Nephron progenitor cell (in vitro differentiated cells): ENCODE results near the gene TNRC6B.
A peak's percentile ranks its signal among the peaks of the same experiment; 100 is the strongest.

ENCODE experiments used
- DNase-seq: peaks from one replicate; pipeline ENCODE4 v3.0.0; 2021
- H3K27ac Mint-ChIP-seq: 2 replicates; pipeline ENCODE4 v1.8.0; 2021; ENCODE audit warnings: mild to moderate bottlenecking, moderate library complexity, mixed read lengths
- H3K27me3 Mint-ChIP-seq: 2 replicates; pipeline ENCODE4 v1.8.0; 2021; ENCODE audit warnings: mild to moderate bottlenecking, low read depth, mixed read lengths; ENCODE audit not compliant: poor library complexity
- H3K36me3 Mint-ChIP-seq: 2 replicates; pipeline ENCODE4 v1.8.0; 2021; ENCODE audit warnings: low read depth, mixed read lengths
- H3K4me1 Mint-ChIP-seq: 2 replicates; pipeline ENCODE4 v1.8.0; 2021; ENCODE audit warnings: mixed read lengths
- H3K4me3 Mint-ChIP-seq: 2 replicates; pipeline ENCODE4 v1.8.0; 2021; ENCODE audit warnings: mild to moderate bottlenecking, moderate library complexity, mixed read lengths
- H3K9me3 Mint-ChIP-seq: 2 replicates; pipeline ENCODE4 v1.8.0; 2021; ENCODE audit warnings: mild to moderate bottlenecking, moderate library complexity, mixed read lengths
- CTCF ChIP-seq: fragments of 200-600 bp; sonication (generic); IDR thresholded peaks from 2 replicates; pipeline ENCODE4 v1.5.0; 2021; ENCODE audit warnings: antibody characterized with exemption

Gene TNRC6B

GRCh38 chr22:40383905-40384304 is 206.2 kb downstream of the TNRC6B start:
- Mint-ChIP-seq H3K27me3 (no peaks in the 10 kb centered on the region), H3K4me1 (peaks cover 29% of the 10 kb centered on the region), H3K27ac (peak overlapping the region; percentile 25), H3K36me3 (peaks cover 15% of the 10 kb centered on the region), H3K9me3 (no peaks in the 10 kb centered on the region), H3K4me3 (no peak overlapping the region)
- no peak for DNase-seq
- no peak for TF ChIP-seq CTCF

- H3K27ac Mint-ChIP-seq, result peak overlapping the region; percentile 3
- no peaks in the 10 kb centered on the region for H3K9me3 Mint-ChIP-seq
- H3K27me3 Mint-ChIP-seq, result no peaks in the 10 kb centered on the region
- DNase-seq, result no peak
- peaks cover 20% of the 10 kb centered on the region for H3K36me3 Mint-ChIP-seq
- no peak overlapping the region for H3K4me3 Mint-ChIP-seq
- H3K4me1 Mint-ChIP-seq, result peaks cover 29% of the 10 kb centered on the region
- no peak for TF ChIP-seq CTCF
Measured at GRCh38 chr22:40385036-40385782, 207.5 kb downstream of the TNRC6B start.
